Body of pancreas (tissue), 4 donors: Measurements from ENCODE around the gene HTR3E.

Source experiments
- POLR2A ChIP-seq, 3 donors: fragments of 450-650 bp; IDR thresholded peaks; one replicate each; pipeline ENCODE4 v1.6.1; 2016; ENCODE audit warnings: antibody characterized with exemption in 3 of 3, mild to moderate bottlenecking in 2 of 3
- TF ChIP-seq, protein P1 (sequence below), 7 experiments: fragments of 450-650 bp in 4 of 7; fragments of 200-600 bp in 3 of 7; sonication (generic) in 3 of 7; IDR thresholded peaks; one replicate each; pipeline ENCODE4 v1.5.1; 2016 to 2019; ENCODE audit warnings: antibody characterized with exemption in 7 of 7

DNA sequence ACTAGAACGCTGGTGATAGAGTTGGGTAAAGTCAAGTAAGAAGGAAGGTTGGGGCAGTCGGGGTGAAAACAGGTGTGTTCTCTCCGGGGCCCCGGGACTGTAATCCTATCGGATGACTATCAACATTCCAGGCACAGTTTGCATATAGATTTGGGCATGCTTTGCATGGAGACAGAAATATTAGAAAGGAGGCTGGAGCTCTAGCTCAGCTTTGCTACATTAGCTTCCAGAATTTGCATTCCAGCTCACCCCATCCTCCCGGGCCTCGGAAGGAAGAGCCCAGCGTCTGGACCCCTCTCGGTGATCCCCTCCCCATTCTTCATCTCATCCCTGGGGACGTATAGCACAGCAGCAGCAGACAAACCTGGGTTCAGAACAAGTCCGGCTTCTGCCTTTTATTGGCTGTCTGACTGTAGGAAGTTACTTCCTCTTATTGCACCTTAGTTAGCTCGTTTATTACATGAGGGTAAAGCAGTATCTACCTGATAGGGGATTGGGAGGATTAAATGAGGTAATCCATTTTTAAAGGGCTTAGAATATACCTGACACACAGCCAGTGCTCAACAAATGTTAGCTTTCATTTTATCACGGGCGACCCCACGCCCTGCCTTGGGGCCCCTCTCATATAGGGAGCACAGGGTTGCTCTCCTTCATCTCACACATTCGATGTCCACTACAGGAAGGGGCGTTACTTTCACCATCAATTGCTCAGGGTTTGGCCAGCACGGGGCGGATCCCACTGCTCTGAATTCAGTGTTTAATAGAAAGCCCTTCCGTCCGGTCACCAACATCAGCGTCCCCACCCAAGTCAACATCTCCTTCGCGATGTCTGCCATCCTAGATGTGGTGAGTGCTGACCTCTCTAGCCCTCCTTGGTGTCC is 3.2 kb downstream of the HTR3E start:
- TF ChIP-seq, protein P1, sequence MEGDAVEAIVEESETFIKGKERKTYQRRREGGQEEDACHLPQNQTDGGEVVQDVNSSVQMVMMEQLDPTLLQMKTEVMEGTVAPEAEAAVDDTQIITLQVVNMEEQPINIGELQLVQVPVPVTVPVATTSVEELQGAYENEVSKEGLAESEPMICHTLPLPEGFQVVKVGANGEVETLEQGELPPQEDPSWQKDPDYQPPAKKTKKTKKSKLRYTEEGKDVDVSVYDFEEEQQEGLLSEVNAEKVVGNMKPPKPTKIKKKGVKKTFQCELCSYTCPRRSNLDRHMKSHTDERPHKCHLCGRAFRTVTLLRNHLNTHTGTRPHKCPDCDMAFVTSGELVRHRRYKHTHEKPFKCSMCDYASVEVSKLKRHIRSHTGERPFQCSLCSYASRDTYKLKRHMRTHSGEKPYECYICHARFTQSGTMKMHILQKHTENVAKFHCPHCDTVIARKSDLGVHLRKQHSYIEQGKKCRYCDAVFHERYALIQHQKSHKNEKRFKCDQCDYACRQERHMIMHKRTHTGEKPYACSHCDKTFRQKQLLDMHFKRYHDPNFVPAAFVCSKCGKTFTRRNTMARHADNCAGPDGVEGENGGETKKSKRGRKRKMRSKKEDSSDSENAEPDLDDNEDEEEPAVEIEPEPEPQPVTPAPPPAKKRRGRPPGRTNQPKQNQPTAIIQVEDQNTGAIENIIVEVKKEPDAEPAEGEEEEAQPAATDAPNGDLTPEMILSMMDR (IDR thresholded peaks at IDR 0.05): no peak
- no peak for TF ChIP-seq POLR2A (IDR thresholded peaks at IDR 0.05)
